Stimulated activated CD8-positive, alpha-beta memory T cell treated with anti-CD3 and anti-CD28 coated beads, Interleukin-7, amount 100 ng/mL, for 1 hour (primary cell): ENCODE measurements around the gene HS6ST2.

Experiments
- DNase-seq, 2 donors: peaks; one replicate each; pipeline ENCODE4 v3.0.0-alpha.2; 2020; ENCODE audit warnings: low read depth in 2 of 2

HS6ST2 gene

GRCh38 chrX:132676561-132677186 lies 281.8 kb downstream of the HS6ST2 start:
- no peak for DNase-seq

GRCh38 chrX:132676102-132676501 lies 282.3 kb downstream of the HS6ST2 start:
- DNase-seq, result no peak

DNA sequence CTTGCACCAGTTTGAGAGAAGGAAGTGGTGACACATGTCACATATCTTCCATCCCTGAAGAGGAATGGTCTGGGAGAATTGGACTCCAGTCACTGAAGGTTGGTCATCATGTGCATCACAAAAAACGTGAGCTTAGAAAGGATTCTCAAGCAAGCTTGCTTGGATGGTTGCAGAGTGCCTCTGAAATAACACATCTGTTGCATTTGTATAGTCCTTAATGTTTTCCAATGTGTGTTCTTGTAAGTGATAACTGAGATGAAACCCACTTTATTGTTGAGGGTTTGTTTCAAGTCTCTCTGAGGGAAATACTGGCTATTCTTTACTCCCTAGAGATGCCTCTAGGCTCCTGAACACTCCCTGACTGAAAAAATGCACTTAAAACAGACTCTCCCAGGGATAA lies 285.1 kb downstream of the HS6ST2 start:
- DNase-seq, result no peak

DNA sequence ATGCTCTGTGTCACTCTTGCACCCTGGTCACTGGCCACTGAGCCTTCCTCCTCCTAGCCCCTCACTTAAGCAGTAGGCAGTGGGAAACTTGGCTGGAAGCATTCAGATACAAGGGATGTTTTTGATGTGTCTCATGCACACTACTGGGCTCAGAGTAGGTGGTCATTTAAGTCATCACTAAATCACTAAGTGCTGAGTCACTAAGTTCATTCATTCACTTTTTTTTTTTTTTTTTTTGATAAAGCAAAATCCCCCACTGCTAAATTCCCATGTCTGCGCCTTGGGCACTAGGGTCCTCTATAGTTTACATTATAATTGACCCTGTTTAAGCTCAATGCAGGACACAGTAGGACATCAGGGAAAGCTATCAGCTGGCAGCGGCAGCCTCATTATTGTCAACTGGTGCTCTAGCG lies 287.2 kb downstream of the HS6ST2 start:
- no peak for DNase-seq

- no peak for DNase-seq
Measured at GRCh38 chrX:132669142-132669541, 289.3 kb downstream of the HS6ST2 start.

DNA sequence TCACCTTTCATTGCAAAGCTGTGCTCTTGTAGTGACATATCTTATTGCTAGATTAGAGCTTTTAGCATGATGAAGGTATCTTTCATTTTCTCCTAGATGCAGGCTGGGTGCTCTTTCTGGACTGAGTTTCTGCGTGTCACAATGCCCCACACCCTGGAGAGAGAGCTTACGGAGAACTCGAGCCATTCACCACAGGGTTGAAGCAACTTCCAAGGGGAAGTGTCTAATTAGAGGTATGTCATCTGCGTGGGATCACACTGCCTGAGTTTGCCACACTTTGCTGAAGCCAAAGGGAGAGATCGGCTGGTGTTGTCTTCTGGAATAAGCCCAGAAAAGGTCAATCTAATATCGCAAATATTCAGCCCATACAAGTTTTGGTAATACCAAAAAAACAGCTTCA lies 290.3 kb downstream of the HS6ST2 start:
- no peak for DNase-seq

- DNase-seq, result no peak
Measured at GRCh38 chrX:132665676-132666075, 292.8 kb downstream of the HS6ST2 start.

DNA sequence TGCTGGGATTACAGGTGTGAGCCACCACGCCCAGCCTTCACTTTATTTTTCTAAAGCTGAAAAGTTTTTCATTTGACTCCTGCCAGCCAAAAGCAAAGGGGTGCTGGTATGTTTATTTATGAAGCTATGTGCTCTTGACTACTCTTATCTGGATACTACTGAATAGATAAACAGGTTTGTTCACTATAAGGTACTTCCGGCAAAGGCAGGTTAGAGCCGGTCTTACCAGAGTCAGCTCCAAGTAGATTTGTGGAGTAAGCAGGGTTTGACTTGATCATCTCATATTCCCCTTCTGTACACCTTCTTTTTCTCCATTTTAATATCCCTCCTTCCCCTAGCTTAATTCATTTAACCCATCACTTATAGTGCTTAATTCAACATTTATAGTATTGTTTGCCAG lies 294.2 kb downstream of the HS6ST2 start:
- DNase-seq, result no peak

- DNase-seq, result no peak
Measured at GRCh38 chrX:132662844-132663243, 295.6 kb downstream of the HS6ST2 start.

DNA sequence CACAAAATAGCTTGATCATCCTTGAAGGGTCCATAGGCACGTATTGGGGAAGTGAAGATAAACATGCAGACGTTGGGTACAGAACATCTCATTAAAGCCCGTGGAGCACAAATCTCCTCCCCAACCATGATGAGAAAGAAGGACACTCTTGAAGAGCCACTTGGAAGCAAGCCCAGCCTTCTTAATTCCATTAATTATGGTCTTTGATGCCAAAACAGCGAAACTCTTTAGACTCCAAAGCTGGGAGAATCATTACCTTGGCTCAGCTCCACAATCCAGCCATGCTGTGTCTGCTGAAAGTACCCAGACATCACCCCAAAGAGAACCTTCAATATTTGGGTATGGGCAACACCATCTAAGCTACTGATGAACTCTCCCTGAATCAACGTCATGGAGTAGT lies 300.6 kb downstream of the HS6ST2 start:
- DNase-seq, result no peak

DNA sequence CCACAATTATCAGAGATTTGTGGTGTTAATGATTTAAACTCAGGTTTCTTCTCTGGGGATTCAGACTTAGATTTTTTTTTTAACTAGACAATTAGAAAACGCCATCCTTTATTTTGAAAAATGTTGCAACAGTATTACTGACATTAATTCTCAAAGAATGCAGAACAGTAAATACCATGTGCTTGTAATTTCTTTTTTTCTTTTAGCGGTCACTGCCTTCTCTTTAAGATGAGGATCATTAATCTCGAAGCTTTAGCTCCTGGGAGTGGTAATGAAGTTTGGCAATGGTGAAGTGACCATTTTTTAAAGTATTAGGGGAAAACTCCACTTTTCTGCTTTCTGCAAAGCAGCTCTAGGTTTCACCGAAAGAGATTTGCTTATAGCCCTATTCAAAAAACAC lies 305.6 kb downstream of the HS6ST2 start:
- DNase-seq, result no peak

DNA sequence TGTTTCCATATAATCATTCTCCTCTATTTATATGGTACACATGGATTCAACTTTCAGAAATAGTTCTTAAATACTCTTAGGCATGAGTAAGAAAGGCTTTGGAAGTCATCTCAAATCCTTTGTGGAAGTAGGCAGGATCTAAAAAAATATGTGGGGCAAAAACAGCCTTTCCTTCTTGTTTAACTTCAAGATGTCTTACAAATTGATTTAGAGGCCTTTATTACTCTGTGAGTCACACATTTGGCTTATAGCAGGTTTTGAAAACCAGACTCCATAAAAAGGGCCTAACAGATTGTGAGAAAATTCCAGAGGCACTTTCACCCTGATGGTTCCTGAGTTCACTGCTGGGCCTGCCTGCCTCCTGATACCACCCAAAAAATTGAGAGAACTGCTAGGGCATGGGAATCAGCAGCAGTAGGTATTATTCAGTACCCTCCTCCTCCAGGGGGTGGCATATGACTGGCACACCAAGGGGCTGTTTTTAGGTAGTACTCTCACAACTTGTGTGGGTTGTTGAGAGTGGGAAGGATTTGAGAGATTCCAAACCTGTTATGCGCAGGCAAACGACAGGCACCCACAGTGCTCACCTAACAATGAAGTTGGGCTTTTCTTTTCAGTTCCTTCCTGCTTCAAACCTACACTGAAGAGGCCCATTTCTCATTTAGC lies 306.9 kb downstream of the HS6ST2 start:
- no peak for DNase-seq

GRCh38 chrX:132648895-132649294 lies 309.5 kb downstream of the HS6ST2 start:
- DNase-seq, result no peak

DNA sequence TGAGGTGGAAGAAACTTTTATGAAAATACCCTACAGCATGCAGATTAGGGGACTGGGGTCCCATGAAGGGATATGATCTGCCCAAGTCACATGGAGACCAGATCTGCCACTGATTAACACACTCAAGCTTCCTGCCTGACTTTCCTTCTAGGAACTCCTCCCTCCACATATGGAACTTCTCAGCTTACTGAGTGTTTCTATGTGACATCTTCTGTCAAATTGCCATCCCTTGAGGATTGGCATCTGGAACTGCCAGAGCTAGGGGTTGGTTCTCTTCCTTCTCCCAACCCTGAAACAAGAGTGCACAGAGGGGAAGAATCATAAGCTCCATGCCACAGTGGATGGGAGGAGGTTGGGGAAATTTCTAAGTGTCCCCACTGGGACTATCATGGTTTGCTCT lies 319.0 kb downstream of the HS6ST2 start:
- DNase-seq, result no peak

DNA sequence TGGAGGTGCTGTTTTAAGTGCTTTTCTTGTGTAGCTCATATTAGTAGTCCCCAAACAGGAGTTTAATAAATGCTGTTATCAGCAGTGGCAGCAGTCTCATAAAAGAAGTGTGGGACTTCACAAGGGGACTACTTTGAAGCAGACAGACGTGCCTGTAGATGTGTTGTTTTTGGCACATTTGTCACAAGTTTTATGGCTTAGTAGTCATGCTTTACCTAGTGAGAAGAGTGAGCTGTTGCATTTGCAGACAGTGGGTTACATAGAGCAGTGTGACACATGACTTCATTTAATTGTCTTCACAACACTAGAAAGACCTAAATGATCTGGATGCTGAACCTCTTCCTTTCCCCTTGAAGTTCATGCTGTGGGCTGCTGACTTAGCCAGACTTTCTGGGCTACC lies 320.1 kb downstream of the HS6ST2 start:
- no peak for DNase-seq

- DNase-seq, result no peak
Measured at GRCh38 chrX:132636080-132636479, 322.3 kb downstream of the HS6ST2 start.

- DNase-seq, result no peak
Measured at GRCh38 chrX:132634521-132634920, 323.9 kb downstream of the HS6ST2 start.

DNA sequence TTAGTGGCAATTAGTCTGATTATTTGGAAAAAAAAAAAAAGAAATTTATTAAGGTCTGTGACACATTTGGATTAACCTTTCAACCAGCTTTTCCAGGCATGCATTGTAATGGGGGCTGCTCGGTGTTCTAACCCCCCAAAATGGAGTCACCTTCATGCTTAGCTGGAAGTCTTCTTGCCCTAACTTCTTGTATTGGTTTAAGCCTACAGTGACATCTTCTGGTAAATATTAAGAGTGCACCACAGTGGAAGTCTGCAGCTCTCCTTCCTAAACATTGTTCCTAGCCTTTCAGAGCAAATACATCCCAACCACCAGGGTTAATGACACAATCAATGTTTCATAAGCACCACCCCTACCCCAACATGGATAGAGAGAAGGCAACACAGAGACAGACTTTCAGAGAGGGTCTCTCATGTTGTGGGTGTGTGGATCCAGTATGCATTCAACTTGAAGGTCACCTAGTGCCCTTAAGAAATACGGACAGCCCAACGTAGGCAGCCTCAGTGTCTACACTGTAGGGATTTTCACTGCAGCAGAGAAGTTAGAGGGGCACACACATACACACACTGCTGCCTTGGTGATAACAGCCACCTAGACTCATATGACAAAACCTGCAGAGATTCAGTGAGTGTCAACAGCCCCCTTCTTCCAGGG lies 326.7 kb downstream of the HS6ST2 start:
- no peak for DNase-seq

DNA sequence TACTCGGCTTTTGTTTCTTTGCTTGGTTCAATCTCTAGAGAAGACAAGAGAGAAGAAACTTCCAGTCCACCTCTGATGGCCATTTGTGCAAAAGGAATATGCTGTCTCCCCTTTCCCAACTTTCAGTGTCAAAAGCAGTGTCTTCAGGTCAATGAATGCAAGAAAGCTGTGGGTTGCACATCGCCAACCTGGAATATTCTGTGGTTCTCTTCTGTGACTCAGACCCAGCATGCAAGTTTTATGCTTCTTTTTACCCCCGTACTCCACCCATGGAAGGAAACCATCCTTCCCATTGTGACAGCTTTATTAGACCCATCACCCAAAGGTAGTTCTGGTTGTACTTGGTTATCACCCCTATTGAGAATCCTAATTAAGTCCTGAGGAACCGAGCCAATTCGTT lies 334.0 kb downstream of the HS6ST2 start:
- no peak for DNase-seq

- DNase-seq, result no peak
Measured at GRCh38 chrX:132623942-132624341, 334.5 kb downstream of the HS6ST2 start.

DNA sequence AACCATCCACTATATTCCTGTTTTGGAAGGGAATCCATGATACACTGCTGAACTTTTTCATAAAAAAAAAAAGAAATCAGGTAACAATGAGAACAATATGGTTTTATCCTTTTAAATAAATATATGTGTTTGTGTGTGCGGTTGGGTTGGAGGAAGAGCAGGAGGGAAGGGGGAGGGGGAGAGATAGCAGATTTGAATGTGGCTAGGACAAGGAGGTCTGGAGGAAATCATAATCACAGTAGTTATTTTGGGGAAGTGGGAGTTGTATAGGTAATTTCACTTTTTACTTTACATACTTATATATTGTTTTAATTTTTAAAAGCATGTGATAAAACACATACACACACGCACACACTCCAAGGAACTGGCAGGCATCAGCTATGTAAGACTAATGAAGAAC lies 335.1 kb downstream of the HS6ST2 start:
- no peak for DNase-seq

DNA sequence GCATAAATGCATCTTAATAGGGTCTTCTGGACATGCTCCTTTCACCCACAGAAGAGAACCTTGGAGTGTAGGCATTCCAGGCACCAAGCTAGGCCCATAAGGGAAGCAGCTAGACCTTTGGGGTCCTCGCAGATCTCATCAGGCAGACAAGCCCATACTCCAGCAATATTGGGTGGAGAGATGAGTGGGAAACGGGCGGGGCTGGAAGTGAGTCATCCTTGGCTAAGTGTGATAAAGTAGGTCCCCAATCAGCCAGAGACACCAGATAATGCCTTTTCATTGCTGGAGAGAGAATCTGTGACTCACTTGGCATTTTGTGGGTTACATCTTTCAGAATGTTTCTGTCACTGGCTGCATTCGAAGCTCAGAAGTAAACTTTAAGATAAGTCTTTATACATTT lies 336.3 kb downstream of the HS6ST2 start:
- no peak for DNase-seq

DNA sequence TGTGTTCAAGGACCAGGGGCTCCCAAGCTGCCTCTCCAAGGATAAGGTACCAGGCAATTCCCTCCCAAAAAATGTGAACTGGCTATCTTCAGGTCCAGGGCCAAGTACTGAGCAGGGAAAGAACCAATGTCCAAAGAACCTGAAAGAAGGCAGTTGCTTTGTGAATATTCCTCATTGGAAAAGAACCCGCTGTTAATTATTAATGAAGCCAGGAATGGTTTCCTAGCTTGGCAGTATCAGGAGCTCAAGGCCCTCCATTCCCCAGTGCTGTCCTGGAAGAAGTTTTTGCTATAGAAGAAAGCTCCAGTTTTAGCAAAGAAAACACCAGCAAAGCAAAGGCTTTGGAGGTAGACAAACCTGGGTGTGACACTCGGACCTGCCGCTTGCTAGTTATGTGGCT lies 339.6 kb downstream of the HS6ST2 start:
- no peak for DNase-seq
